SK-N-MC (cell line): ENCODE measurements around the gene CCDC60.

Source experiments
- DNase-seq: peaks from one replicate; pipeline ENCODE4 v3.0.0-alpha.2; 2011; ENCODE audit warnings: low read depth, low spot score
- H3K27ac ChIP-seq: fragments of 200-600 bp; sonication (generic); 2 replicates; pipeline ENCODE4 v1.5.1; 2016; ENCODE audit warnings: mixed run types
- H3K36me3 ChIP-seq: fragments of 200-600 bp; sonication (generic); 2 replicates; pipeline ENCODE4 v1.6.1; 2017; ENCODE audit warnings: antibody characterized with exemption, low read length, mixed read lengths; ENCODE audit not compliant: insufficient read depth
- H3K4me3 ChIP-seq: fragments of 200-600 bp; sonication (generic); 2 replicates; pipeline ENCODE4 v1.5.1; 2016
- H3K9ac ChIP-seq: fragments of 200-600 bp; sonication (generic); 2 replicates; pipeline ENCODE4 v1.8.0; 2017; ENCODE audit warnings: mixed run types, mixed read lengths; ENCODE audit not compliant: insufficient read length
- H3K9me3 ChIP-seq: fragments of 200-600 bp; sonication (generic); 2 replicates; pipeline ENCODE4 v1.6.1; 2017; ENCODE audit warnings: low read depth, mild to moderate bottlenecking, antibody characterized with exemption, low read length, moderate library complexity, mixed read lengths
- EZH2 ChIP-seq: fragments of 200-600 bp; sonication (generic); IDR thresholded peaks from one replicate; pipeline ENCODE4 v1.6.1; 2017; ENCODE audit warnings: antibody characterized with exemption
- FOXP2 ChIP-seq: optimal IDR thresholded peaks from 2 replicates; pipeline ENCODE3; 2011; ENCODE audit warnings: mild to moderate bottlenecking, moderate library complexity; ENCODE audit not compliant: insufficient read depth; ENCODE audit errors: extremely low read length, control extremely low read depth
- POLR2AphosphoS5 ChIP-seq: IDR thresholded peaks from 2 replicates; pipeline ENCODE4 v1.6.1; 2012; ENCODE audit warnings: mild to moderate bottlenecking, low read depth, low read length, borderline replicate concordance

The CCDC60 gene

GRCh38 chr12:119389687-119390086, 55.2 kb downstream of the CCDC60 start:
- H3K4me3 ChIP-seq = no peak overlapping the region
- H3K36me3 ChIP-seq = no peaks in the 10 kb centered on the region
- H3K27ac ChIP-seq = no peak overlapping the region
- no peak for TF ChIP-seq FOXP2
- no peak for TF ChIP-seq EZH2
- H3K9ac ChIP-seq = no peak overlapping the region
- H3K9me3 ChIP-seq = no peaks in the 10 kb centered on the region
- no peak for DNase-seq

- Histone ChIP-seq H3K36me3 (no peaks in the 10 kb centered on the region), H3K4me3 (no peak overlapping the region), H3K27ac (no peak overlapping the region), H3K9me3 (no peaks in the 10 kb centered on the region), H3K9ac (no peak overlapping the region)
- DNase-seq = no peak
- TF ChIP-seq EZH2 (no peak), POLR2AphosphoS5 (no peak), FOXP2 (no peak)
Measured at GRCh38 chr12:119391673-119392072, 57.1 kb downstream of the CCDC60 start.

- no peaks in the 10 kb centered on the region for H3K36me3 ChIP-seq
- DNase-seq = no peak
- TF ChIP-seq FOXP2 (no peak), EZH2 (no peak), POLR2AphosphoS5 (no peak)
Measured at GRCh38 chr12:119393677-119394076, 59.1 kb downstream of the CCDC60 start.

GRCh38 chr12:119397540-119397939, 63.0 kb downstream of the CCDC60 start:
- H3K27ac ChIP-seq = no peak overlapping the region
- TF ChIP-seq POLR2AphosphoS5 (no peak), EZH2 (no peak), FOXP2 (no peak)
- DNase-seq = no peak
- no peak overlapping the region for H3K4me3 ChIP-seq
- no peaks in the 10 kb centered on the region for H3K36me3 ChIP-seq
- H3K9ac ChIP-seq = no peak overlapping the region
- no peaks in the 10 kb centered on the region for H3K9me3 ChIP-seq

More at GRCh38 chr12:119393677-119394076, 59.1 kb downstream of the CCDC60 start:
- H3K4me3 ChIP-seq = no peak overlapping the region; the same call in 1 of the 2 replicates
- H3K9ac ChIP-seq = no peak overlapping the region
- H3K9me3 ChIP-seq = no peaks in the 10 kb centered on the region
- H3K27ac ChIP-seq = no peak overlapping the region

- Histone ChIP-seq H3K9me3 (no peaks in the 10 kb centered on the region), H3K27ac (no peak overlapping the region), H3K4me3 (no peak overlapping the region), H3K36me3 (no peaks in the 10 kb centered on the region), H3K9ac (no peak overlapping the region)
- TF ChIP-seq EZH2 = no peak
- TF ChIP-seq POLR2AphosphoS5 = no peak
- TF ChIP-seq FOXP2 = no peak
- DNase-seq = no peak
Measured at GRCh38 chr12:119398190-119398589, 63.7 kb downstream of the CCDC60 start.

- H3K9me3 ChIP-seq = no peaks in the 10 kb centered on the region
- no peaks in the 10 kb centered on the region for H3K36me3 ChIP-seq
- no peak overlapping the region for H3K9ac ChIP-seq
- H3K27ac ChIP-seq = no peak overlapping the region
- no peak overlapping the region for H3K4me3 ChIP-seq
- DNase-seq = no peak
- TF ChIP-seq POLR2AphosphoS5 (no peak), FOXP2 (no peak), EZH2 (no peak)
Measured at GRCh38 chr12:119399301-119399700, 64.8 kb downstream of the CCDC60 start.

- TF ChIP-seq POLR2AphosphoS5 = no peak
- no peak for TF ChIP-seq EZH2
- TF ChIP-seq FOXP2 = no peak
- Histone ChIP-seq H3K27ac (no peak overlapping the region), H3K36me3 (no peaks in the 10 kb centered on the region), H3K9ac (no peak overlapping the region), H3K9me3 (no peaks in the 10 kb centered on the region), H3K4me3 (no peak overlapping the region)
- no peak for DNase-seq
Measured at GRCh38 chr12:119406308-119406707, 71.8 kb downstream of the CCDC60 start.

GRCh38 chr12:119406811-119407210, 72.3 kb downstream of the CCDC60 start:
- TF ChIP-seq POLR2AphosphoS5 = no peak
- no peak for TF ChIP-seq FOXP2
- no peak for TF ChIP-seq EZH2
- no peak for DNase-seq
- Histone ChIP-seq H3K9ac (no peak overlapping the region), H3K9me3 (no peaks in the 10 kb centered on the region), H3K27ac (no peak overlapping the region), H3K4me3 (no peak overlapping the region), H3K36me3 (no peaks in the 10 kb centered on the region)

GRCh38 chr12:119409043-119409442, 74.5 kb downstream of the CCDC60 start:
- Histone ChIP-seq H3K4me3 (no peak overlapping the region), H3K27ac (no peak overlapping the region), H3K9ac (no peak overlapping the region), H3K36me3 (no peaks in the 10 kb centered on the region), H3K9me3 (no peaks in the 10 kb centered on the region)
- DNase-seq = no peak
- TF ChIP-seq POLR2AphosphoS5 = no peak
- no peak for TF ChIP-seq EZH2
- no peak for TF ChIP-seq FOXP2

GRCh38 chr12:119410396-119410795, 75.9 kb downstream of the CCDC60 start:
- no peaks in the 10 kb centered on the region for H3K9me3 ChIP-seq
- no peak overlapping the region for H3K27ac ChIP-seq
- no peak overlapping the region for H3K9ac ChIP-seq
- no peak for DNase-seq
- no peak overlapping the region for H3K4me3 ChIP-seq
- no peak for TF ChIP-seq FOXP2
- no peak for TF ChIP-seq POLR2AphosphoS5
- no peak for TF ChIP-seq EZH2
- no peaks in the 10 kb centered on the region for H3K36me3 ChIP-seq
